Measurements from ENCODE around the gene PSEN2.

DNA sequence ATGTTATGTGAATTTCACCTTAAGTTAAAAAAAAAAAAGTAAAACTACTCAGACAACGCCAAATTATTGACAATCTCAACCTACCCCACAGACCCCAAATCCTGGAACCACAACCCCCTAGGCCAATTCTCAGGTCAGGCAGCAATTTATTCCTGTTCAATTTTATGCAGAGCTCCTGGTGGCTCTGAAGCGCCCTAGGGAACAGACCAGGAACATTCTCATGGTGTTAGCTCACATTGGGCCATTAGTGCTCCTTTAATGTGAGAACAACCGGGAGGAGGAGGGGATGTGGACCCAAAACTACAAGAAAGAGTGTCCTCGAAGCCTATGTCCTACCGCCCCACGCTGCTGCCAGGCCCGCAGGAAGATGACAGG lies 403 bp upstream of the PSEN2 start:
- TF ChIP-seq CTCF (IDR thresholded peaks at IDR 0.05) (no peak), POLR2A (IDR thresholded peaks at IDR 0.05) (no peak)

Measured in adrenal gland (tissue), 5 donors.